Measurements from ENCODE around the gene RARRES2. TPM values are rescaled to one million over a fixed set of nuclear protein-coding genes. Genes with fewer than 3 reads are reported as not detected.
A peak's percentile ranks its signal among the peaks of the same experiment; 100 is the strongest.

The RARRES2 gene
- total and polyA plus RNA-seq, 2 of the 13 experiments (the other 11 are each of a cell fraction or from before 2014, with no cell fraction given), result 134 to 172 TPM

DNA sequence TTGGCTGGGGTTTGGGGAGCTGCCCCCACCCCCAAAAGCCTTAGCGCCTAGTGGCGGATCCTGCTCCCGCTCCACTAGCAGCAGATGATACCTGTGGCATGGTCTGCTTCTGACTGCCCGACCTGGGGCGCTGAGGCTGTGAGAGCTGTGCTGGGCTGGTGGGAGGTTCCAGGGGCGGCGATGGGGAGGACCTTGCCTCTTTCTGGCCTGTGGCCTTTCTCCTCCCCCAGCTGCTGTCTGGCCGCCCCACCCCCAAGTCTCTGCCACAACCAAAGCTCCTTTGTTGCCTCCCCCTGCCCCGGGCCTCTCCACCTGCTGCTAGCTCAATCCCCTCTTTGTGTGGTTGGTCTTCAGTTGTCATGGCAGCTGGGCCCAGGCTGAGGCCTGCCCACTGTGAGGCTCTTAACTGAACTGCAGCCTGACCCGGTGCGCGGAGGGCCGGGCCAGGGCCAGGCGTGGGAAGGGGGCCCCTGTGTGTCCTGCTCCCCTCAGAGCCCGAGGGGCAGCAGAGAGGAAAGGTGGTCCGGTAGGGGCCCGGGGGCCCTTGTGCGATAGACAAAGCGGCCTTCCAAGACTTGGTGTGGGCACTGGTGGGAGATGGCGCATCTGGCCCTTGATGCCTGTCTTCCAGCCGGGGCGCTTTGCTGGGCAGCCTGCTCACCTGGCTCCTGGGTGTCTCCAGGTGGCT is 42.4 kb upstream of the RARRES2 start (continued):
- TF ChIP-seq, protein P1, sequence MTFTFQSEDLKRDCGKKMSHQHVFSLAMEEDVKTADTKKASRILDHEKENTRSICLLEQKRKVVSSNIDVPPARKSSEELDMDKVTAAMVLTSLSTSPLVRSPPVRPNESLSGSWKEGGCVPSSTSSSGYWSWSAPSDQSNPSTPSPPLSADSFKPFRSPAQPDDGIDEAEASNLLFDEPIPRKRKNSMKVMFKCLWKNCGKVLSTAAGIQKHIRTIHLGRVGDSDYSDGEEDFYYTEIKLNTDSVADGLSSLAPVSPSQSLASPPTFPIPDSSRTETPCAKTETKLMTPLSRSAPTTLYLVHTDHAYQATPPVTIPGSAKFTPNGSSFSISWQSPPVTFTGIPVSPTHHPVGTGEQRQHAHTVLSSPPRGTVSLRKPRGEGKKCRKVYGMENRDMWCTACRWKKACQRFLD (CRISPR knock-in tag; IDR thresholded peaks at IDR 0.05; ENCODE audit: borderline replicate concordance), result 0 out of 2 replicates have a peak, but pooled peaks have one; percentile 59
- TF ChIP-seq ZNF367 (CRISPR knock-in tag; IDR thresholded peaks at IDR 0.05; ENCODE audit: borderline replicate concordance) (no peak), SP1 (IDR thresholded peaks at IDR 0.05) (no peak), SP1 (CRISPR knock-in tag; IDR thresholded peaks at IDR 0.05) (peak; percentile 58), JARID2 (CRISPR knock-in tag; IDR thresholded peaks at IDR 0.05; ENCODE audit: insufficient replicate concordance) (no peak), ZSCAN21 (CRISPR knock-in tag; IDR thresholded peaks at IDR 0.05; ENCODE audit: borderline replicate concordance) (peak; percentile 80; the same call in 1 of the 2 replicates), ZFP36 (IDR thresholded peaks at IDR 0.05; ENCODE audit: borderline replicate concordance, low read depth, low read length, partially characterized antibody) (peak; percentile 23), NBN (conservative IDR thresholded peaks at IDR 0.05) (no peak), ZNF563 (CRISPR knock-in tag; IDR thresholded peaks at IDR 0.05) (no peak), ZNF83 (CRISPR knock-in tag; IDR thresholded peaks at IDR 0.05; ENCODE audit: borderline replicate concordance) (no peak; the same call in 1 of the 2 replicates), JUN (CRISPR knock-in tag; IDR thresholded peaks at IDR 0.05) (no peak), HNRNPK (IDR thresholded peaks at IDR 0.05; ENCODE audit: low read depth, low read length, poor library complexity, severe bottlenecking) (no peak)
- TF ChIP-seq, protein P2, sequence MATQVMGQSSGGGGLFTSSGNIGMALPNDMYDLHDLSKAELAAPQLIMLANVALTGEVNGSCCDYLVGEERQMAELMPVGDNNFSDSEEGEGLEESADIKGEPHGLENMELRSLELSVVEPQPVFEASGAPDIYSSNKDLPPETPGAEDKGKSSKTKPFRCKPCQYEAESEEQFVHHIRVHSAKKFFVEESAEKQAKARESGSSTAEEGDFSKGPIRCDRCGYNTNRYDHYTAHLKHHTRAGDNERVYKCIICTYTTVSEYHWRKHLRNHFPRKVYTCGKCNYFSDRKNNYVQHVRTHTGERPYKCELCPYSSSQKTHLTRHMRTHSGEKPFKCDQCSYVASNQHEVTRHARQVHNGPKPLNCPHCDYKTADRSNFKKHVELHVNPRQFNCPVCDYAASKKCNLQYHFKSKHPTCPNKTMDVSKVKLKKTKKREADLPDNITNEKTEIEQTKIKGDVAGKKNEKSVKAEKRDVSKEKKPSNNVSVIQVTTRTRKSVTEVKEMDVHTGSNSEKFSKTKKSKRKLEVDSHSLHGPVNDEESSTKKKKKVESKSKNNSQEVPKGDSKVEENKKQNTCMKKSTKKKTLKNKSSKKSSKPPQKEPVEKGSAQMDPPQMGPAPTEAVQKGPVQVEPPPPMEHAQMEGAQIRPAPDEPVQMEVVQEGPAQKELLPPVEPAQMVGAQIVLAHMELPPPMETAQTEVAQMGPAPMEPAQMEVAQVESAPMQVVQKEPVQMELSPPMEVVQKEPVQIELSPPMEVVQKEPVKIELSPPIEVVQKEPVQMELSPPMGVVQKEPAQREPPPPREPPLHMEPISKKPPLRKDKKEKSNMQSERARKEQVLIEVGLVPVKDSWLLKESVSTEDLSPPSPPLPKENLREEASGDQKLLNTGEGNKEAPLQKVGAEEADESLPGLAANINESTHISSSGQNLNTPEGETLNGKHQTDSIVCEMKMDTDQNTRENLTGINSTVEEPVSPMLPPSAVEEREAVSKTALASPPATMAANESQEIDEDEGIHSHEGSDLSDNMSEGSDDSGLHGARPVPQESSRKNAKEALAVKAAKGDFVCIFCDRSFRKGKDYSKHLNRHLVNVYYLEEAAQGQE (IDR thresholded peaks at IDR 0.05; ENCODE audit: borderline replicate concordance in 1 of 2, low read depth in 1 of 2, low read length in 2 of 2), result peak in 1 of 2 experiments; percentile 67; a peak in 1 of 4 replicates
- TF ChIP-seq, protein P3, sequence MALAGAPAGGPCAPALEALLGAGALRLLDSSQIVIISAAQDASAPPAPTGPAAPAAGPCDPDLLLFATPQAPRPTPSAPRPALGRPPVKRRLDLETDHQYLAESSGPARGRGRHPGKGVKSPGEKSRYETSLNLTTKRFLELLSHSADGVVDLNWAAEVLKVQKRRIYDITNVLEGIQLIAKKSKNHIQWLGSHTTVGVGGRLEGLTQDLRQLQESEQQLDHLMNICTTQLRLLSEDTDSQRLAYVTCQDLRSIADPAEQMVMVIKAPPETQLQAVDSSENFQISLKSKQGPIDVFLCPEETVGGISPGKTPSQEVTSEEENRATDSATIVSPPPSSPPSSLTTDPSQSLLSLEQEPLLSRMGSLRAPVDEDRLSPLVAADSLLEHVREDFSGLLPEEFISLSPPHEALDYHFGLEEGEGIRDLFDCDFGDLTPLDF (CRISPR knock-in tag; IDR thresholded peaks at IDR 0.05), result no peak
- TF ChIP-seq, protein P4, sequence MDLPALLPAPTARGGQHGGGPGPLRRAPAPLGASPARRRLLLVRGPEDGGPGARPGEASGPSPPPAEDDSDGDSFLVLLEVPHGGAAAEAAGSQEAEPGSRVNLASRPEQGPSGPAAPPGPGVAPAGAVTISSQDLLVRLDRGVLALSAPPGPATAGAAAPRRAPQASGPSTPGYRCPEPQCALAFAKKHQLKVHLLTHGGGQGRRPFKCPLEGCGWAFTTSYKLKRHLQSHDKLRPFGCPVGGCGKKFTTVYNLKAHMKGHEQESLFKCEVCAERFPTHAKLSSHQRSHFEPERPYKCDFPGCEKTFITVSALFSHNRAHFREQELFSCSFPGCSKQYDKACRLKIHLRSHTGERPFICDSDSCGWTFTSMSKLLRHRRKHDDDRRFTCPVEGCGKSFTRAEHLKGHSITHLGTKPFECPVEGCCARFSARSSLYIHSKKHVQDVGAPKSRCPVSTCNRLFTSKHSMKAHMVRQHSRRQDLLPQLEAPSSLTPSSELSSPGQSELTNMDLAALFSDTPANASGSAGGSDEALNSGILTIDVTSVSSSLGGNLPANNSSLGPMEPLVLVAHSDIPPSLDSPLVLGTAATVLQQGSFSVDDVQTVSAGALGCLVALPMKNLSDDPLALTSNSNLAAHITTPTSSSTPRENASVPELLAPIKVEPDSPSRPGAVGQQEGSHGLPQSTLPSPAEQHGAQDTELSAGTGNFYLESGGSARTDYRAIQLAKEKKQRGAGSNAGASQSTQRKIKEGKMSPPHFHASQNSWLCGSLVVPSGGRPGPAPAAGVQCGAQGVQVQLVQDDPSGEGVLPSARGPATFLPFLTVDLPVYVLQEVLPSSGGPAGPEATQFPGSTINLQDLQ (CRISPR knock-in tag; IDR thresholded peaks at IDR 0.05), result no peak
- TF ChIP-seq, protein P5, sequence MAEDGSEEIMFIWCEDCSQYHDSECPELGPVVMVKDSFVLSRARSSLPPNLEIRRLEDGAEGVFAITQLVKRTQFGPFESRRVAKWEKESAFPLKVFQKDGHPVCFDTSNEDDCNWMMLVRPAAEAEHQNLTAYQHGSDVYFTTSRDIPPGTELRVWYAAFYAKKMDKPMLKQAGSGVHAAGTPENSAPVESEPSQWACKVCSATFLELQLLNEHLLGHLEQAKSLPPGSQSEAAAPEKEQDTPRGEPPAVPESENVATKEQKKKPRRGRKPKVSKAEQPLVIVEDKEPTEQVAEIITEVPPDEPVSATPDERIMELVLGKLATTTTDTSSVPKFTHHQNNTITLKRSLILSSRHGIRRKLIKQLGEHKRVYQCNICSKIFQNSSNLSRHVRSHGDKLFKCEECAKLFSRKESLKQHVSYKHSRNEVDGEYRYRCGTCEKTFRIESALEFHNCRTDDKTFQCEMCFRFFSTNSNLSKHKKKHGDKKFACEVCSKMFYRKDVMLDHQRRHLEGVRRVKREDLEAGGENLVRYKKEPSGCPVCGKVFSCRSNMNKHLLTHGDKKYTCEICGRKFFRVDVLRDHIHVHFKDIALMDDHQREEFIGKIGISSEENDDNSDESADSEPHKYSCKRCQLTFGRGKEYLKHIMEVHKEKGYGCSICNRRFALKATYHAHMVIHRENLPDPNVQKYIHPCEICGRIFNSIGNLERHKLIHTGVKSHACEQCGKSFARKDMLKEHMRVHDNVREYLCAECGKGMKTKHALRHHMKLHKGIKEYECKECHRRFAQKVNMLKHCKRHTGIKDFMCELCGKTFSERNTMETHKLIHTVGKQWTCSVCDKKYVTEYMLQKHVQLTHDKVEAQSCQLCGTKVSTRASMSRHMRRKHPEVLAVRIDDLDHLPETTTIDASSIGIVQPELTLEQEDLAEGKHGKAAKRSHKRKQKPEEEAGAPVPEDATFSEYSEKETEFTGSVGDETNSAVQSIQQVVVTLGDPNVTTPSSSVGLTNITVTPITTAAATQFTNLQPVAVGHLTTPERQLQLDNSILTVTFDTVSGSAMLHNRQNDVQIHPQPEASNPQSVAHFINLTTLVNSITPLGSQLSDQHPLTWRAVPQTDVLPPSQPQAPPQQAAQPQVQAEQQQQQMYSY (CRISPR knock-in tag; IDR thresholded peaks at IDR 0.05), result no peak

All from HepG2 (cell line).